Activated T-cell treated with anti-CD3 and anti-CD28 coated beads, Interleukin-2, amount 50 U/mL, for 24 hours (primary cell): ENCODE data around the gene CNTN4.
"Not testable (repeated sequence)": the region's sequence is repeated elsewhere in the genome, so short reads cannot be mapped to it uniquely, and the experiment has no call there.

Experiments used
- DNase-seq: peaks from one replicate; pipeline ENCODE4 v3.0.0-alpha.2; 2020
- H3K27ac Mint-ChIP-seq: 2 replicates; pipeline ENCODE4 v1.8.0; 2020; ENCODE audit warnings: mild to moderate bottlenecking, mixed read lengths
- H3K27me3 Mint-ChIP-seq: 2 replicates; pipeline ENCODE4 v1.8.0; 2020; ENCODE audit warnings: mixed read lengths
- H3K36me3 Mint-ChIP-seq: 2 replicates; pipeline ENCODE4 v1.8.0; 2020; ENCODE audit warnings: low read depth, mixed read lengths
- H3K4me1 Mint-ChIP-seq: 2 replicates; pipeline ENCODE4 v1.8.0; 2020; ENCODE audit warnings: low read depth, mixed read lengths
- H3K4me3 Mint-ChIP-seq: 2 replicates; pipeline ENCODE4 v1.8.0; 2020; ENCODE audit warnings: mild to moderate bottlenecking, moderate library complexity, mixed read lengths
- H3K9me3 Mint-ChIP-seq: 2 replicates; pipeline ENCODE4 v1.8.0; 2020; ENCODE audit warnings: mixed read lengths

Gene CNTN4

DNA sequence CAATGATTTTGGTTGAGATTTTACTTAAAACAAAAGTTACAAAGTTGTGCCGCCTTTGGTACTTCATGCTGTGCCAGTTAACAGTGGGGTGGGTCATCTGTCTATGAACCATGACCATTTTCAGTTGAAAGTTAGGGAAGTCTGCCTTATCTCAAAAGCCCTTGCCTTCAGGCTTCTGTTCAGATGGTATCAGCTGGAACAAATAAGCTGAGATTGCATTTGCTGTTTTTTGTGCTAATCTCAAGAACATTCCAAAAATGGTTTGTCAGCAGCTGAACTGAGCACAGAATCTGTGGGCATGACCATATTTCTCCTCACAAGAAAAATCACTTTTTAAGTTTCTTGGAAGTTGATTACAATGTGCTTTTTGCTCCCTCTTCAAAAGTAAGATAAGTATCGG lies 869.2 kb downstream of the CNTN4 start:
- Mint-ChIP-seq H3K27ac (no peak overlapping the region), H3K4me3 (no peak overlapping the region), H3K27me3 (peaks cover 25% of the 10 kb centered on the region), H3K4me1 (no peaks in the 10 kb centered on the region), H3K9me3 (no peaks in the 10 kb centered on the region), H3K36me3 (no peaks in the 10 kb centered on the region)
- DNase-seq: no peak

DNA sequence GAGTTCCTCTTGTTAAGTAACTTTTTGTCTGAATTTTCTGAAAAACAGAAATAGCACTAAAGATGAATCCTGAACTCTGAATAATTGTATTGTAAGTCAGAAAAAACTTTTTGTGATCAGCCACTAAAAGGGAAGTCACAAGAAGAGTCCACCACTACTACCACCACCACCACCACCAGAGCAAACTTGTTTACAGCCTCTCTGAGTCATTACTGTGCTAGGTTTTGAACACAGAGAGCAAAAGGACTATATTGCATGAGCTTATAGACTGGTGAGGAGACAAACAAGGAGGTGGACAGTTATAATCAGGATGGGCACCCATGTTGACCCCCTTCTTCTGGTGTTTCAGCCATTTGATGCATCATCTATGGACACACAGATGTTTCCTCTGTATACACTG lies 869.8 kb downstream of the CNTN4 start:
- Mint-ChIP-seq H3K4me1 (no peaks in the 10 kb centered on the region), H3K27me3 (peaks cover 25% of the 10 kb centered on the region), H3K36me3 (no peaks in the 10 kb centered on the region), H3K4me3 (no peak overlapping the region), H3K27ac (no peak overlapping the region), H3K9me3 (no peaks in the 10 kb centered on the region)
- DNase-seq: no peak

DNA sequence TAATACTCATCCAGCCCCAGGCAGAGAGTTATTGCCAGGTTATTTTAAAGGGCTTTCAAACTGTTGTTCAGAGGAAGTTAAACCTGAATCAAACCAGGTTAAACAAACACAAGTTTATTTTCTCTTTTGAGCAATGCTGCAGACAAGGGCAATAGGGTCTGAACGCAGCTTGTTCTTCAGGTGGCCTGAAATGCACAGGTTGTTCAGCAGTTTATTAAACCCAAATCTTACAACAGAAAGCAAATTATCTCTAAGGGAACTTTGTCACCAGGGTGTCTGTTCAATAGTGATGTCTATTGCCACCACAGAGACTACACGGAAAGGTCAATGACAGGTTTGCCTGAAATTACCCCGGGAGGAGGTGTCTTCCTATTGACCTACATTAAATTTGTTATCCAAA lies 877.5 kb downstream of the CNTN4 start:
- peaks cover 4% of the 10 kb centered on the region for H3K27me3 Mint-ChIP-seq
- no peak for DNase-seq
- H3K36me3 Mint-ChIP-seq: no peaks in the 10 kb centered on the region
- no peaks in the 10 kb centered on the region for H3K9me3 Mint-ChIP-seq
- peaks cover 3% of the 10 kb centered on the region for H3K4me1 Mint-ChIP-seq
- H3K4me3 Mint-ChIP-seq: no peak overlapping the region
- no peak overlapping the region for H3K27ac Mint-ChIP-seq

- no peak overlapping the region for H3K27ac Mint-ChIP-seq
- no peaks in the 10 kb centered on the region for H3K36me3 Mint-ChIP-seq
- peaks cover 3% of the 10 kb centered on the region for H3K4me1 Mint-ChIP-seq
- H3K27me3 Mint-ChIP-seq: peaks cover 4% of the 10 kb centered on the region
- no peaks in the 10 kb centered on the region for H3K9me3 Mint-ChIP-seq
- H3K4me3 Mint-ChIP-seq: no peak overlapping the region
- DNase-seq: no peak
Observed at GRCh38 chr3:2976796-2977195, 878.1 kb downstream of the CNTN4 start.

DNA sequence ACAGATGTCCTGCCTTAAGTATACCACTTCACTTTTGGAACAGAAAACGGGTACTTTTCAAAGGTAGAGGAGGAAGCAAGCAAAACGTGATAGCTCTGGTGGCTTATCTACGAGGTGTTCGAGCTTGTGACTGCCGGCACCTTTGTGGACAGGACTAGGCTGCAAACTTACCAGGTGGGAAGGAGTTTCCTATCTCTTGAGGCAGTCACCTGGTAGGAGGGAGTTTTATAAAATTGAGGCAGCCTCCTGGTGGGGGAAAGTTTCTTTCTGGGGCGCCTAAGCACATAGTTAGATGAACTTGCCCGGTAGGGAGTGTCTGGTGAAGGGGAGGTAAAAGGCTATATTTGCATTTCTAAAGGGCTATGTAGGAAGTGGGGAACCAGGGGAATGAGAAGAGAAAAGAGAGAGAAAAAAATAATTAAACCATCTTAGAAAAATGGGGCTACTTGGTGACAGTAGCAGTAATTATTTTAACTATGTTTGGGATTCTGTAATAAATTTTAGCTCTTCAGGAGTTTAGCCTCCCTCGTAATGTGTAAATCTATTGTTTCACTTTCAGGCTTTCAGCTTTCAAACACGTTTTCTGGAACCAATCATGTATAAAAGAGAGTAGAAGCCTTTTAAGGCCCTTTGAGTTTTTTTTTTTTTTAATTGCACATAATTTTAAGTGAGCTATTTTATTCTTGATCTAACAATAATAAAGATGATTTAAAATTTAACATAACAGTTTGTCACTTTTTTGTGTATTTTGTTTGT lies 880.5 kb downstream of the CNTN4 start:
- H3K4me3 Mint-ChIP-seq: no peak overlapping the region
- H3K27me3 Mint-ChIP-seq: peaks cover 7% of the 10 kb centered on the region
- no peak overlapping the region for H3K27ac Mint-ChIP-seq
- H3K4me1 Mint-ChIP-seq: peaks cover 3% of the 10 kb centered on the region
- H3K36me3 Mint-ChIP-seq: no peaks in the 10 kb centered on the region
- DNase-seq: no peak
- H3K9me3 Mint-ChIP-seq: no peaks in the 10 kb centered on the region

DNA sequence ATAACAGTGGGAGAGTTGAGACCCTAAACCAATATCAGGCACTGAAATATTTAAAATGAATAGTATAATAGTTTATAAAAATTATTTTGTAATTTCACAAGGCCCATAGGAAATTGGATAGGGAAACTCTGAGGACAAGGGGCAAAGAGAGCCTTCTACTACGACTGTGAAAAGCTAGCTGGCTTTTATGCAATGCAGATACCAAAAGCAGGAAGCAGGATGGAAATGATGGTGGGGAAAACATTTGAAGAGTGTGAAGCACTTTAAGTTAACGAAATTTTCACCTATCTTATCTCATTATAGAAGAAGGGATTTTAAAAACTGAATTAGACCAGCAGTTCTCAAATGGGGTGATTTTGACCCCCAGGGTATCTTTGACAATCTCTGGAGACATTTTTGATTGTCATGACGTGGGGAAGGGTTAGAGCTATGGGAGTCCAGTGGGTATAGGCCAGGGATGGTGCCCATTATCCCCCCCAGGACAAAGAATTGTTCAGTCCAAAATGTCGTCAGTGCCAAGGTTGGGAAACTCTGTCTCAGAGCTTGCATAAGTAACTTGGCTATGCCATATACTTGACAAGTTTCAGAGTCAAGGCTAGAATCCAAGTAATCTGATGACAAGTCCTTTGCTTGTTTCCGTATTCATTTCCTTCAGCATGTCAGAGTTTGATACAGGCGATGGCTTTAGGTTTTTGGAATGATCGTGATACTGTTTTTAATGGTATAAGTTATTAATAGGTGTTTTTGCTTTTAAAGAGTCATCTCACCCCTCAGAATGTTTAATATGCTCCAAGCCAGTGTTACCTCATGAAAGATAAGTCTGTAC lies 885.6 kb downstream of the CNTN4 start:
- Mint-ChIP-seq H3K4me1 (no peaks in the 10 kb centered on the region), H3K27me3 (peaks cover 3% of the 10 kb centered on the region), H3K27ac (no peak overlapping the region), H3K9me3 (no peaks in the 10 kb centered on the region), H3K4me3 (no peak overlapping the region), H3K36me3 (no peaks in the 10 kb centered on the region)
- DNase-seq: no peak

GRCh38 chr3:2984831-2985220 lies 886.2 kb downstream of the CNTN4 start:
- H3K4me3 Mint-ChIP-seq: no peak overlapping the region
- H3K9me3 Mint-ChIP-seq: no peaks in the 10 kb centered on the region
- no peaks in the 10 kb centered on the region for H3K36me3 Mint-ChIP-seq
- H3K27me3 Mint-ChIP-seq: peaks cover 3% of the 10 kb centered on the region
- H3K4me1 Mint-ChIP-seq: no peaks in the 10 kb centered on the region
- DNase-seq: no peak
- no peak overlapping the region for H3K27ac Mint-ChIP-seq

DNA sequence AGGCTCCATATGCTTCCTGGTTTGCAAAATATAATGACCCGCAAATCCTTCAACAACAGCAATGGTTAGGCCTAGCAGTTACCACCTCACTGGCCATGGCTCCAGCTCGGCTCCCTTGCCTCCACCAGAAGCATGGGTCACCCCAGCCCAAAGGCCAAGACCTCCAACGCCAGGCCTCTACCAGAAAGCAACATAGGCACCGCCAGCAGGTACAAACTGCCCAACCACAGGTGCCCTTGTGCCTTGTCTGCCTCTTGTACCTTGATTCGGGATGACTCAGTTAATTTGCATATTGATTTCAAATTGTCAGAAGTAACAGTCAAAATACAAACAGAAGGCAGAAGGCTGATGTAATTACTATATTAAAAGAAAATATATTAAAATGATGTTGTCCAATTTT lies 886.8 kb downstream of the CNTN4 start:
- H3K4me3 Mint-ChIP-seq: no peak overlapping the region
- peaks cover 3% of the 10 kb centered on the region for H3K27me3 Mint-ChIP-seq
- H3K27ac Mint-ChIP-seq: no peak overlapping the region
- no peak for DNase-seq
- H3K4me1 Mint-ChIP-seq: no peaks in the 10 kb centered on the region
- H3K36me3 Mint-ChIP-seq: no peaks in the 10 kb centered on the region
- no peaks in the 10 kb centered on the region for H3K9me3 Mint-ChIP-seq

- Mint-ChIP-seq H3K27ac (no peak overlapping the region), H3K4me1 (peaks cover 7% of the 10 kb centered on the region), H3K4me3 (no peak overlapping the region), H3K36me3 (no peaks in the 10 kb centered on the region), H3K9me3 (no peaks in the 10 kb centered on the region), H3K27me3 (no peaks in the 10 kb centered on the region)
- no peak for DNase-seq
Observed at GRCh38 chr3:2992534-2992933, 893.9 kb downstream of the CNTN4 start.

GRCh38 chr3:2993130-2993529 lies 894.5 kb downstream of the CNTN4 start:
- H3K9me3 Mint-ChIP-seq, DNase-seq, H3K27me3 Mint-ChIP-seq, H3K4me3 Mint-ChIP-seq, H3K36me3 Mint-ChIP-seq, H3K4me1 Mint-ChIP-seq, H3K27ac Mint-ChIP-seq: not testable (repeated sequence)

GRCh38 chr3:2993736-2994135 lies 895.1 kb downstream of the CNTN4 start:
- no peak for DNase-seq
- Mint-ChIP-seq H3K27me3 (no peaks in the 10 kb centered on the region), H3K9me3 (no peaks in the 10 kb centered on the region), H3K36me3 (no peaks in the 10 kb centered on the region), H3K27ac (no peak overlapping the region), H3K4me3 (no peak overlapping the region), H3K4me1 (peaks cover 9% of the 10 kb centered on the region)

DNA sequence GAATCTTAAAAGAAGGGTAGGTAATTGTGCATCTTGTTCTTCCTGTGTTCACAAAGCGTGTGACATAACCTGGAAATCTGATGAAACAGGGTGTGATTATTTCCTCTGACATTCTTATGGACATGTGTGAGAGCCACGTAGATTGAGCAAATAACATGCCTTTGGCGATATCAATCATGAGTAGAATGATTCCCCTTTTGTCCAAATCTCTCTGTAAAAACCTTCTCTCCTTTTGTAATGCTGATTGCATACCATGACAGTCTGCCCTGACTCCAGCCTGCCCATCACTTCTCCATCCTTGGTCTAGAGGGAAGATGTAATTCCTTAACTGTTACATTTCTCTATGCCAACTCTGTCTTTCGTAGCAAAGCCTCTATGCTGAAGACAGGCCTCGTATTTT lies 896.5 kb downstream of the CNTN4 start:
- H3K27ac Mint-ChIP-seq: no peak overlapping the region
- H3K36me3 Mint-ChIP-seq: no peaks in the 10 kb centered on the region
- H3K9me3 Mint-ChIP-seq: no peaks in the 10 kb centered on the region
- peaks cover 9% of the 10 kb centered on the region for H3K4me1 Mint-ChIP-seq
- peaks cover 6% of the 10 kb centered on the region for H3K27me3 Mint-ChIP-seq
- no peak for DNase-seq
- H3K4me3 Mint-ChIP-seq: no peak overlapping the region

GRCh38 chr3:3005146-3005744 lies 906.6 kb downstream of the CNTN4 start:
- no peak for DNase-seq
- Mint-ChIP-seq H3K9me3 (no peaks in the 10 kb centered on the region), H3K36me3 (no peaks in the 10 kb centered on the region), H3K4me1 (no peaks in the 10 kb centered on the region), H3K4me3 (no peak overlapping the region), H3K27ac (no peak overlapping the region), H3K27me3 (peaks cover 15% of the 10 kb centered on the region)

GRCh38 chr3:3013317-3014052 lies 914.8 kb downstream of the CNTN4 start:
- no peak for DNase-seq
- Mint-ChIP-seq H3K36me3 (no peaks in the 10 kb centered on the region), H3K4me1 (no peaks in the 10 kb centered on the region), H3K27ac (no peak overlapping the region), H3K4me3 (no peak overlapping the region), H3K27me3 (peaks cover 37% of the 10 kb centered on the region), H3K9me3 (no peaks in the 10 kb centered on the region)
